ENCODE results near the gene RSRC1. TPM values are rescaled to one million over a fixed set of nuclear protein-coding genes. Genes with fewer than 3 reads are reported as not detected.
"Not testable (repeated sequence)": the region's sequence is repeated elsewhere in the genome, so short reads cannot be mapped to it uniquely, and the experiment has no call there.

The RSRC1 gene
- total and polyA plus RNA-seq, 5 donors from 2014 or later = 25.8 to 35.7 (median 30.1) TPM

GRCh38 chr3:158106766-158107471 is 3.0 kb upstream of the RSRC1 start:
- peaks cover 29 to 80% (median 59%) of the 10 kb centered on the region in 4 donors for H3K4me1 Mint-ChIP-seq
- H3K27me3 Mint-ChIP-seq = peaks cover 80% of the 10 kb centered on the region
- no peaks in the 10 kb centered on the region for H3K36me3 ChIP-seq (ENCODE audit: control insufficient read depth, insufficient read depth, low read length)
- peak overlapping the region in 2 of 3 donors; percentile 48 to 50 for H3K27ac Mint-ChIP-seq
- H3K9me3 ChIP-seq (ENCODE audit: control insufficient read depth in 2 of 2, low read length in 2 of 2) = peaks cover 7 to 15% of the 10 kb centered on the region in 2 experiments
- H3K4me3 Mint-ChIP-seq = peak overlapping the region; percentile 81 to 94 (median 86)
- DNase-seq (no peak), ATAC-seq (ENCODE audit: low read depth in 2 of 2) (no peak)
- peaks cover 0 to 14% (median 4%) of the 10 kb centered on the region in 7 donors for H3K9me3 Mint-ChIP-seq
- H3K4me3 ChIP-seq (ENCODE audit: low read depth, low read length) = peak overlapping the region; percentile 35
- no peak overlapping the region for H3K27ac ChIP-seq (ENCODE audit: insufficient read depth, low read length, poor library complexity, severe bottlenecking)
- peaks cover 66% of the 10 kb centered on the region for H3K4me1 ChIP-seq (ENCODE audit: control insufficient read depth, insufficient read depth, low read length, poor library complexity, severe bottlenecking)
- H3K36me3 Mint-ChIP-seq = no peaks in the 10 kb centered on the region
- peaks cover 49% of the 10 kb centered on the region for H3K27me3 ChIP-seq (ENCODE audit: control insufficient read depth, insufficient read depth, low read length)

DNA sequence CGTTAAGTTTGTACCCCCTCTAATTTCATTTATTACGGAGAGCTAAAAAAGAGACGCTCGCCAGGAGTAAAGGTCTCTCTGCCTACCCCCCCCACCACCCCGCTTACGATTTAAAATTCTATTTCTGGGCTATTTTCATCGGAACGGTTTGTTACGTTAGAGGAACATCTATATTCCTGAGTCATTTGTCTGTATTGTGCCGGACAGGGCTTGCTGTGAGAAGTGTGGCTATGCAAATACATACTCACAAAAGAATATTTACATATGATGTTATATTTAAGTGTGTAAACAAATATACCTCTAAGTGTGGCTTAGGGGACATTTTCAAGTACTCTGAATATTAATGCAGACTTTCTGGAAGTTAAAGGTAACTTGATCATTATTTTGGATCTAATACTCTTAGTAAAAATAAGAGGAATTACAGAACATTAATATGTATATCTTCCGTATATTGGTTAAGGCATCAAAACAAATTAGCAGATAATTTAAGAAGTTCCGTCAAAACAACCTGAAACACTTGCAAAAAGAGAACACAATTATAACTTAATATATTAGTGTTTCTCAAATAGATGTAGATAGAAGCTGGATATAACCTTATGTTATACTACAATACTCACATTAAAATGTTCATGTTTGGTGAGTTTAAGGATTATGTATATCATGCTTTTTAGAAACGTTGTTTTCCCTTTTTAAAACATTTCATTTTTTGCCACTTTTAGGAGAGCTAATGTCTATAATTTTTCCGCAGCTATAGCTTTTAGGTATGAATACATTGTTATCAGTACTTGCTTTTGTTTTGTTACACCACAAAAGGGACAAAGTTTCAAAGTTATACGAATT is 2.1 kb upstream of the RSRC1 start:
- H3K27ac Mint-ChIP-seq = peak overlapping the region in 1 of 3 donors; percentile 50
- no peak for DNase-seq

DNA sequence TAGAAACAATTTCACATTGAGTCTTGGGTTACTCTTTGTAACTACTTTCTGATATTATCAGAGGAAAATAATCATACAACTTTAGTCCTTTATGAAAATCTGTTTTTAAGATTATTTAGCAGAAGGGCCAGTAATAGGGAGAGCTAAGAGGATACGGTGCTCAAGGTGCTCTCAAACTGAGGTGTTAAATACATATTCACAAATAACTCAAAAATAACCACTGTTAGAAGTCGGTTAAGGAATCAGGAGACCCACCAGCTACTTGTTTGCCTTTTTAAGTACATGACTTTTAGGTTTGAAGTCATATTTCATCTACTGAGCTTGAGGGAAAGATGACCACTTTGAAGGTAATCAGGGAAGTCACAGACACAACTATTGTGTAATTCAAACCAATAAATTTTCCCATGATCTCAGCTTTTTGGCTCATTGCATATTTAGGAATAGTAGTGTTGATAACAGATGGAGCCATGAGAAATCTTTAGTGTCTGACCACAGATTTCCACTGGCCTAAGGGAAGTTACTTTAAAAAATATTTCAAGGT is 1.4 kb upstream of the RSRC1 start:
- H3K27ac Mint-ChIP-seq = no peak overlapping the region
- DNase-seq (no peak), ATAC-seq (ENCODE audit: low read depth in 2 of 2) (no peak)
- Histone ChIP-seq H3K9me3 (ENCODE audit: control insufficient read depth in 2 of 2, low read length in 2 of 2) (peaks cover 7 to 8% of the 10 kb centered on the region in 2 experiments), H3K36me3 (ENCODE audit: control insufficient read depth, insufficient read depth, low read length) (no peaks in the 10 kb centered on the region), H3K27me3 (ENCODE audit: control insufficient read depth, insufficient read depth, low read length) (peaks cover 36% of the 10 kb centered on the region), H3K4me3 (ENCODE audit: low read depth, low read length) (no peak overlapping the region), H3K27ac (ENCODE audit: insufficient read depth, low read length, poor library complexity, severe bottlenecking) (no peak overlapping the region), H3K4me1 (ENCODE audit: control insufficient read depth, insufficient read depth, low read length, poor library complexity, severe bottlenecking) (peaks cover 61% of the 10 kb centered on the region)
- peaks cover under 1 to 15% (median 4%) of the 10 kb centered on the region in 7 donors for H3K9me3 Mint-ChIP-seq
- H3K4me1 Mint-ChIP-seq = peaks cover 33 to 79% (median 58%) of the 10 kb centered on the region in 4 donors
- peak overlapping the region in 3 of 4 donors; percentile 17 to 99 (median 82) for H3K4me3 Mint-ChIP-seq
- peaks cover 64% of the 10 kb centered on the region for H3K27me3 Mint-ChIP-seq
- H3K36me3 Mint-ChIP-seq = peaks cover 10% of the 10 kb centered on the region

More for the DNA sequence above, 2.1 kb upstream of the RSRC1 start:
- Histone ChIP-seq H3K9me3 (ENCODE audit: control insufficient read depth in 2 of 2, low read length in 2 of 2) (peaks cover 7 to 8% of the 10 kb centered on the region in 2 experiments), H3K27ac (ENCODE audit: insufficient read depth, low read length, poor library complexity, severe bottlenecking) (no peak overlapping the region), H3K36me3 (ENCODE audit: control insufficient read depth, insufficient read depth, low read length) (no peaks in the 10 kb centered on the region), H3K4me1 (ENCODE audit: control insufficient read depth, insufficient read depth, low read length, poor library complexity, severe bottlenecking) (peaks cover 67% of the 10 kb centered on the region), H3K4me3 (ENCODE audit: low read depth, low read length) (no peak overlapping the region), H3K27me3 (ENCODE audit: control insufficient read depth, insufficient read depth, low read length) (peaks cover 41% of the 10 kb centered on the region)
- Mint-ChIP-seq H3K36me3 (peaks cover 3% of the 10 kb centered on the region), H3K4me1 (peaks cover 33 to 80% (median 62%) of the 10 kb centered on the region in 4 donors), H3K27me3 (peaks cover 71% of the 10 kb centered on the region), H3K9me3 (peaks cover 0 to 14% (median 4%) of the 10 kb centered on the region in 7 donors), H3K4me3 (peak overlapping the region; percentile 81 to 99 (median 86))
- ATAC-seq (ENCODE audit: low read depth in 2 of 2) = no peak

DNA sequence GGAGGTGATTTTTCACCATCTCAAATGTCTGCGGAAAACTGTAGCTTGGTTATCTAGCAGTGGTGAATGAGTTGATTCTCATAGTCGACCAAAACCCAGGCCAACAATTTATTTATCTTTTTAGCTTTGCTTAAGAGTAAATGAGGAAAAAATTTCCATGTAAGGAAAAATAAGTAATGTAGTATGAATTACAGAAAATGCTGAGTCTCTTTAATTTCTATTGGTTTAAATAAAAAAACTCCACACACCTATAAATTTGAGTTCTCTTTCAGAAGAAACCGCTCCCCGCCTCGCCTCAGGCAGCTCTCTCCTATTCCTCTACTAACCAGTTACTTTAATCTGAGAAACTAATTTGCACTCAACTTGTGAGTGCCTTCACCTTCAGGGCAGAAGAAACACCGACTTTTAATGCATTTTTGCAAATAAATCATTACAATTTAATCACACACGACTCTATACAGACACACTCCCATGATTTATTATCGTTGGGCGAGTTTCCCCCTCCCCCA is 540 bp upstream of the RSRC1 start:
- no peak for ATAC-seq (ENCODE audit: low read depth in 2 of 2)
- Mint-ChIP-seq H3K27me3 (peaks cover 55% of the 10 kb centered on the region), H3K36me3 (peaks cover 16% of the 10 kb centered on the region), H3K9me3 (peaks cover 2 to 20% (median 6%) of the 10 kb centered on the region in 7 donors), H3K4me3 (peak overlapping the region; percentile 96 to 99 (median 98)), H3K4me1 (peaks cover 26 to 75% (median 57%) of the 10 kb centered on the region in 4 donors), H3K27ac (peak overlapping the region; percentile 84 to 93 (median 88))
- Histone ChIP-seq H3K27me3 (ENCODE audit: control insufficient read depth, insufficient read depth, low read length) (peaks cover 28% of the 10 kb centered on the region), H3K4me1 (ENCODE audit: control insufficient read depth, insufficient read depth, low read length, poor library complexity, severe bottlenecking) (peaks cover 53% of the 10 kb centered on the region), H3K36me3 (ENCODE audit: control insufficient read depth, insufficient read depth, low read length) (no peaks in the 10 kb centered on the region), H3K9me3 (ENCODE audit: control insufficient read depth in 2 of 2, low read length in 2 of 2) (peaks cover 4 to 7% of the 10 kb centered on the region in 2 experiments), H3K4me3 (ENCODE audit: low read depth, low read length) (peak overlapping the region; percentile 95), H3K27ac (ENCODE audit: insufficient read depth, low read length, poor library complexity, severe bottlenecking) (no peak overlapping the region)
- DNase-seq = no peak

GRCh38 chr3:158110658-158111018 is 749 bp downstream of the RSRC1 start:
- Histone ChIP-seq H3K4me3 (ENCODE audit: low read depth, low read length) (peak overlapping the region; percentile 95), H3K36me3 (ENCODE audit: control insufficient read depth, insufficient read depth, low read length) (no peaks in the 10 kb centered on the region), H3K9me3 (ENCODE audit: control insufficient read depth in 2 of 2, low read length in 2 of 2) (peaks cover 3 to 7% of the 10 kb centered on the region in 2 experiments), H3K27ac (ENCODE audit: insufficient read depth, low read length, poor library complexity, severe bottlenecking) (no peak overlapping the region), H3K27me3 (ENCODE audit: control insufficient read depth, insufficient read depth, low read length) (peaks cover 21% of the 10 kb centered on the region), H3K4me1 (ENCODE audit: control insufficient read depth, insufficient read depth, low read length, poor library complexity, severe bottlenecking) (peaks cover 40% of the 10 kb centered on the region)
- DNase-seq (no peak), ATAC-seq (ENCODE audit: low read depth in 2 of 2) (peak in 1 of 2 donors; percentile 3)
- H3K4me3 Mint-ChIP-seq = peak overlapping the region; percentile 96 to 99 (median 98)
- peaks cover 2 to 22% (median 6%) of the 10 kb centered on the region in 7 donors for H3K9me3 Mint-ChIP-seq
- H3K27me3 Mint-ChIP-seq = peaks cover 44% of the 10 kb centered on the region
- peaks cover 27 to 73% (median 55%) of the 10 kb centered on the region in 4 donors for H3K4me1 Mint-ChIP-seq
- H3K27ac Mint-ChIP-seq = peak overlapping the region; percentile 2 to 88 (median 85)
- H3K36me3 Mint-ChIP-seq = peaks cover 16% of the 10 kb centered on the region

DNA sequence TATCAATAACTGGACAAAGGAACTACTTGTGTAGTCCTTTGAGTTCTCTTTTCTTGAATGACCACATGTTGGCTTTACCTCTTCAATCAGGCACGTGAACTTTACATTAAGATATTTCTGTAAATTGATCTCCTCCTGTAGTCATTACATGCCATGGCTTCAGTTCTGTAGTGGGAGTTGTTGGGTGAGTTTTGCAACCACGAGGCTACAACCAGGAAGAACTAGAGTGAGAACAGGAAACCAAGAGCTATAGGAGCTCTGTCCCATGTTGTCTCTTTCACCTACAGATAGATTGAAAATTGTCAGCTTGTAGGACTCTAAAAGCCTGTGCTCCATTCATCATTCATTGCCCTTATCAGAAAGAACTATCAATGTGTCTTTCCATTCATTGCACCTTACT is 2.0 kb downstream of the RSRC1 start:
- no peak for DNase-seq
- Histone ChIP-seq H3K27ac (ENCODE audit: insufficient read depth, low read length, poor library complexity, severe bottlenecking) (no peak overlapping the region), H3K4me3 (ENCODE audit: low read depth, low read length) (peak overlapping the region; percentile 95), H3K9me3 (ENCODE audit: control insufficient read depth in 2 of 2, low read length in 2 of 2) (peaks cover 3 to 7% of the 10 kb centered on the region in 2 experiments), H3K27me3 (ENCODE audit: control insufficient read depth, insufficient read depth, low read length) (peaks cover 18% of the 10 kb centered on the region), H3K4me1 (ENCODE audit: control insufficient read depth, insufficient read depth, low read length, poor library complexity, severe bottlenecking) (peaks cover 28% of the 10 kb centered on the region), H3K36me3 (ENCODE audit: control insufficient read depth, insufficient read depth, low read length) (no peaks in the 10 kb centered on the region)
- Mint-ChIP-seq H3K4me1 (peaks cover 32 to 67% (median 52%) of the 10 kb centered on the region in 4 donors), H3K36me3 (peaks cover 16% of the 10 kb centered on the region), H3K9me3 (peaks cover 2 to 22% (median 5%) of the 10 kb centered on the region in 7 donors), H3K4me3 (peak overlapping the region; percentile 4 to 99 (median 50)), H3K27me3 (peaks cover 31% of the 10 kb centered on the region), H3K27ac (no peak overlapping the region)
- no peak for ATAC-seq (ENCODE audit: low read depth in 2 of 2)

DNA sequence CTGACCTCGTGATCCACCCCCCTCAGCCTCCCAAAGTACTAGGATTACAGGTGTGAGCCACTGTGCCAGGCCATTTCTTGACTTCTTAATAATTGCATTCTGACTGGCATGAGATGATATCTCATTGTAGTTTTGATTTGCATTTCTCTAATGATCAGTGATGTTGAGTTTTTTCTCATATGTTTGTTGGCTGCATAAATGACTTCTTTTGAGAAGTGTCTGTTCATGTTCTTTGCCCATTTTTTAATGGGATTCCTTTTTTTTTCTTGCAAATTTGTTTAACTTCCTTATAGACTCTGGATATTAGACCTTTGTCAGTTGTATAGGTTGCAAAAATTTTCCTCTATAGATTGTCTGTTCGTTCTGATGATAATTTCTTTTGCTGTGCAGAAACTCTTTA is 3.7 kb downstream of the RSRC1 start:
- H3K4me1 Mint-ChIP-seq = peaks cover 32 to 73% (median 47%) of the 10 kb centered on the region in 4 donors
- not testable (repeated sequence) for H3K4me3 ChIP-seq (ENCODE audit: low read depth, low read length); ATAC-seq (ENCODE audit: low read depth in 2 of 2); DNase-seq; H3K27me3 ChIP-seq (ENCODE audit: control insufficient read depth, insufficient read depth, low read length); H3K9me3 ChIP-seq (ENCODE audit: control insufficient read depth in 2 of 2, low read length in 2 of 2); H3K27ac ChIP-seq (ENCODE audit: insufficient read depth, low read length, poor library complexity, severe bottlenecking); H3K36me3 ChIP-seq (ENCODE audit: control insufficient read depth, insufficient read depth, low read length); H3K27ac Mint-ChIP-seq
- peaks cover 21% of the 10 kb centered on the region for H3K4me1 ChIP-seq (ENCODE audit: control insufficient read depth, insufficient read depth, low read length, poor library complexity, severe bottlenecking)
- peaks cover 16% of the 10 kb centered on the region for H3K36me3 Mint-ChIP-seq
- peaks cover 14% of the 10 kb centered on the region for H3K27me3 Mint-ChIP-seq
- peaks cover 2 to 23% (median 6%) of the 10 kb centered on the region in 7 donors for H3K9me3 Mint-ChIP-seq
- H3K4me3 Mint-ChIP-seq = peak overlapping the region in 2 of 4 donors; percentile 43 to 68
